Neural cell (in vitro differentiated cells): ENCODE results near the gene NR2C2. TPM values are rescaled to one million over a fixed set of nuclear protein-coding genes. Genes with fewer than 3 reads are reported as not detected.

Experiments
- H2AFZ ChIP-seq: fragments of 200-600, 300-800 bp; sonication (generic), shearing (Covaris generic); 2 replicates; pipeline ENCODE4 v1.6.0; 2014; ENCODE audit warnings: low read depth, mild to moderate bottlenecking, antibody characterized with exemption, low read length, moderate library complexity
- H3F3A ChIP-seq: fragments of 200-600 bp; shearing (Covaris generic); 2 replicates; pipeline ENCODE4 v1.6.1; 2016; ENCODE audit warnings: mild to moderate bottlenecking, moderate library complexity, mixed read lengths, antibody characterized with exemption, low read length; ENCODE audit not compliant: insufficient read depth, poor library complexity, severe bottlenecking
- H3K27ac ChIP-seq: fragments of 200-600, 300-800 bp; sonication (generic), shearing (Covaris generic); 2 replicates; pipeline ENCODE4 v1.5.1; 2014; ENCODE audit warnings: mild to moderate bottlenecking, low read length, moderate library complexity
- H3K27me3 ChIP-seq: fragments of 300-800, 200-600 bp; sonication (generic), shearing (Covaris generic); 2 replicates; pipeline ENCODE4 v1.6.0; 2014; ENCODE audit warnings: mild to moderate bottlenecking, low read depth, low read length, moderate library complexity; ENCODE audit not compliant: insufficient read depth
- H3K36me3 ChIP-seq: fragments of 300-800, 200-600 bp; sonication (generic), shearing (Covaris generic); 2 replicates; pipeline ENCODE4 v1.5.1; 2014; ENCODE audit warnings: mild to moderate bottlenecking, antibody characterized with exemption, low read length, moderate library complexity; ENCODE audit not compliant: insufficient read depth
- H3K4me2 ChIP-seq: fragments of 300-800, 200-600 bp; sonication (generic), shearing (Covaris generic); 2 replicates; pipeline ENCODE4 v1.6.0; 2014; ENCODE audit warnings: mild to moderate bottlenecking, low read length
- H3K4me3 ChIP-seq: fragments of 300-800, 200-600 bp; sonication (generic), shearing (Covaris generic); 2 replicates; pipeline ENCODE4 v1.5.1; 2014; ENCODE audit warnings: mild to moderate bottlenecking, low read length, moderate library complexity
- H3K79me2 ChIP-seq: fragments of 200-600 bp; shearing (Covaris generic); replicated peaks from 2 replicates; pipeline ENCODE4 v1.6.0; 2014; ENCODE audit warnings: mild to moderate bottlenecking, low read length, moderate library complexity; ENCODE audit not compliant: insufficient read depth
- H3K9ac ChIP-seq: fragments of 300-800, 200-600 bp; sonication (generic), shearing (Covaris generic); 2 replicates; pipeline ENCODE4 v1.6.1; 2016; ENCODE audit warnings: mild to moderate bottlenecking, low read length, mixed read lengths
- H3K9me2 ChIP-seq: fragments of 200-600 bp; shearing (Covaris generic); 2 replicates; pipeline ENCODE4 v1.6.1; 2016; ENCODE audit warnings: mild to moderate bottlenecking, low read length, mixed read lengths; ENCODE audit not compliant: insufficient read depth
- H3K9me3 ChIP-seq: fragments of 200-600, 300-800 bp; sonication (generic), shearing (Covaris generic); 2 replicates; pipeline ENCODE4 v1.6.1; 2016; ENCODE audit warnings: mild to moderate bottlenecking, mixed run types, low read length, moderate library complexity, mixed read lengths
- H4K20me1 ChIP-seq: fragments of 200-600 bp; shearing (Covaris generic); 2 replicates; pipeline ENCODE4 v1.6.1; 2016; ENCODE audit warnings: mild to moderate bottlenecking, mixed run types; ENCODE audit not compliant: insufficient read depth
- CTCF ChIP-seq: fragments of 450-650 bp; IDR thresholded peaks from 2 replicates; pipeline ENCODE4 v1.5.1; 2014; ENCODE audit warnings: antibody characterized with exemption, mild to moderate bottlenecking, moderate library complexity; ENCODE audit not compliant: poor library complexity, severe bottlenecking
- EP300 ChIP-seq: fragments of 450-650 bp; conservative IDR thresholded peaks from 2 replicates; pipeline ENCODE4 v1.6.1; 2014; ENCODE audit warnings: antibody characterized with exemption, mild to moderate bottlenecking, moderate library complexity; ENCODE audit not compliant: poor library complexity, severe bottlenecking
- EZH2 ChIP-seq: fragments of 200-600, 300-800 bp; shearing (Covaris generic), sonication (generic); IDR thresholded peaks from 2 replicates; pipeline ENCODE4 v1.6.1; 2014; ENCODE audit warnings: antibody characterized with exemption, low read length, borderline replicate concordance, mild to moderate bottlenecking; ENCODE audit not compliant: insufficient read depth, poor library complexity, severe bottlenecking
- MXI1 ChIP-seq: fragments of 450-650 bp; conservative IDR thresholded peaks from 2 replicates; pipeline ENCODE4 v1.6.1; 2014; ENCODE audit warnings: antibody characterized with exemption, mild to moderate bottlenecking; ENCODE audit not compliant: poor library complexity, severe bottlenecking
- POLR2AphosphoS5 ChIP-seq: IDR thresholded peaks from 2 replicates; pipeline ENCODE4 v1.6.1; 2012
- RAD21 ChIP-seq: fragments of 450-650 bp; conservative IDR thresholded peaks from 2 replicates; pipeline ENCODE4 v1.6.1; 2014; ENCODE audit warnings: antibody characterized with exemption, mild to moderate bottlenecking, moderate library complexity
- REST ChIP-seq: IDR thresholded peaks from 2 replicates; pipeline ENCODE4 v1.6.1; 2012; ENCODE audit warnings: borderline replicate concordance
- SMC3 ChIP-seq: fragments of 450-650 bp; conservative IDR thresholded peaks from 2 replicates; pipeline ENCODE4 v1.6.1; 2014; ENCODE audit warnings: antibody characterized with exemption, mild to moderate bottlenecking, moderate library complexity; ENCODE audit not compliant: poor library complexity
- TAF1 ChIP-seq: IDR thresholded peaks from 2 replicates; pipeline ENCODE4 v1.6.1; 2012; ENCODE audit warnings: low read depth
- polyA plus RNA-seq: library from polyadenylated mRNA; depleted of rRNA; stranded (reverse); fragments of >200 nt; gene quantifications from 2 replicates; pipeline ENCODE4 v1.2.3, GENCODE V29; 2014

Gene NR2C2
- polyA plus RNA-seq, 1 donor from 2014 or later, result 37.5 TPM

- Histone ChIP-seq H2AFZ (no peak overlapping the region), H3K36me3 (peaks cover 3% of the 10 kb centered on the region), H4K20me1 (no peaks in the 10 kb centered on the region), H3K4me3 (no peak overlapping the region), H3F3A (no peaks in the 10 kb centered on the region), H3K9me2 (no peaks in the 10 kb centered on the region), H3K79me2 (no peaks in the 10 kb centered on the region), H3K9ac (no peak overlapping the region), H3K4me2 (no peak overlapping the region), H3K27ac (no peak overlapping the region), H3K27me3 (no peaks in the 10 kb centered on the region), H3K9me3 (no peaks in the 10 kb centered on the region)
- TF ChIP-seq EZH2, result no peak
- TF ChIP-seq MXI1, result no peak
- no peak for TF ChIP-seq SMC3
Measured at GRCh38 chr3:15089201-15089600, 141.8 kb downstream of the NR2C2 start.

- Histone ChIP-seq H3K27ac (no peak overlapping the region), H3K9me3 (no peaks in the 10 kb centered on the region), H3K9me2 (no peaks in the 10 kb centered on the region), H3F3A (no peaks in the 10 kb centered on the region), H3K79me2 (peaks cover 2% of the 10 kb centered on the region), H2AFZ (no peak overlapping the region), H3K9ac (no peak overlapping the region), H3K4me2 (no peak overlapping the region), H3K36me3 (peaks cover 5% of the 10 kb centered on the region), H3K27me3 (no peaks in the 10 kb centered on the region), H4K20me1 (no peaks in the 10 kb centered on the region), H3K4me3 (no peak overlapping the region)
- no peak for TF ChIP-seq EZH2
- no peak for TF ChIP-seq REST
- no peak for TF ChIP-seq TAF1
- no peak for TF ChIP-seq CTCF
- TF ChIP-seq RAD21, result no peak
- TF ChIP-seq POLR2AphosphoS5, result no peak
- TF ChIP-seq SMC3, result no peak
- TF ChIP-seq EP300, result no peak
- no peak for TF ChIP-seq MXI1
Measured at GRCh38 chr3:15091575-15091974, 144.2 kb downstream of the NR2C2 start.
